ENCODE results near the gene CHL1. TPM values are rescaled to one million over a fixed set of nuclear protein-coding genes. Genes with fewer than 3 reads are reported as not detected.

CHL1 gene
- total RNA-seq, 1 donor from 2014 or later, result 0.44 TPM

- H3K36me3 Mint-ChIP-seq (ENCODE audit: low read depth), result no peaks in the 10 kb centered on the region
- H3K9me3 Mint-ChIP-seq, result peaks cover 6% of the 10 kb centered on the region
- no peaks in the 10 kb centered on the region for H3K27me3 Mint-ChIP-seq (ENCODE audit: low read depth)
- DNase-seq (ENCODE audit: low read depth, low spot score), result no peak
- H3K27ac Mint-ChIP-seq (ENCODE audit: unreplicated experiment), result no peak overlapping the region
- no peak overlapping the region for H3K4me3 Mint-ChIP-seq
- TF ChIP-seq CTCF (conservative IDR thresholded peaks at IDR 0.05), result no peak
- H3K4me1 Mint-ChIP-seq, result no peaks in the 10 kb centered on the region
These were observed 229.5 kb downstream of the CHL1 start for GRCh38 chr3:426072-426471.

- no peaks in the 10 kb centered on the region for H3K36me3 Mint-ChIP-seq (ENCODE audit: low read depth)
- H3K27ac Mint-ChIP-seq (ENCODE audit: unreplicated experiment), result no peak overlapping the region
- H3K27me3 Mint-ChIP-seq (ENCODE audit: low read depth), result no peaks in the 10 kb centered on the region
- peaks cover 8% of the 10 kb centered on the region for H3K9me3 Mint-ChIP-seq
- no peak for DNase-seq (ENCODE audit: low read depth, low spot score)
- H3K4me3 Mint-ChIP-seq, result no peak overlapping the region
- no peaks in the 10 kb centered on the region for H3K4me1 Mint-ChIP-seq
- no peak for TF ChIP-seq CTCF (conservative IDR thresholded peaks at IDR 0.05)
These were observed 230.6 kb downstream of the CHL1 start for GRCh38 chr3:427128-427527.

- no peak for TF ChIP-seq CTCF (conservative IDR thresholded peaks at IDR 0.05)
- Mint-ChIP-seq H3K27me3 (ENCODE audit: low read depth) (peaks cover 6% of the 10 kb centered on the region), H3K4me1 (no peaks in the 10 kb centered on the region), H3K9me3 (peaks cover 3% of the 10 kb centered on the region), H3K27ac (ENCODE audit: unreplicated experiment) (no peak overlapping the region), H3K4me3 (no peak overlapping the region), H3K36me3 (ENCODE audit: low read depth) (no peaks in the 10 kb centered on the region)
- no peak for DNase-seq (ENCODE audit: low read depth, low spot score)
These were observed 233.6 kb downstream of the CHL1 start for GRCh38 chr3:430186-430585.

- Mint-ChIP-seq H3K4me3 (no peak overlapping the region), H3K4me1 (no peaks in the 10 kb centered on the region), H3K27ac (ENCODE audit: unreplicated experiment) (no peak overlapping the region), H3K9me3 (peaks cover 5% of the 10 kb centered on the region), H3K27me3 (ENCODE audit: low read depth) (peaks cover 15% of the 10 kb centered on the region), H3K36me3 (ENCODE audit: low read depth) (no peaks in the 10 kb centered on the region)
- DNase-seq (ENCODE audit: low read depth, low spot score), result no peak
- no peak for TF ChIP-seq CTCF (conservative IDR thresholded peaks at IDR 0.05)
These were observed 238.6 kb downstream of the CHL1 start for GRCh38 chr3:435161-435560.

GRCh38 chr3:436053-436452, 239.5 kb downstream of the CHL1 start:
- no peak overlapping the region for H3K4me3 Mint-ChIP-seq
- peaks cover 15% of the 10 kb centered on the region for H3K27me3 Mint-ChIP-seq (ENCODE audit: low read depth)
- H3K9me3 Mint-ChIP-seq, result peaks cover 7% of the 10 kb centered on the region
- H3K36me3 Mint-ChIP-seq (ENCODE audit: low read depth), result no peaks in the 10 kb centered on the region
- no peak for DNase-seq (ENCODE audit: low read depth, low spot score)
- no peaks in the 10 kb centered on the region for H3K4me1 Mint-ChIP-seq
- H3K27ac Mint-ChIP-seq (ENCODE audit: unreplicated experiment), result no peak overlapping the region
- TF ChIP-seq CTCF (conservative IDR thresholded peaks at IDR 0.05), result no peak

- DNase-seq (ENCODE audit: low read depth, low spot score), result no peak
- H3K27me3 Mint-ChIP-seq (ENCODE audit: low read depth), result peaks cover 7% of the 10 kb centered on the region
- peaks cover 15% of the 10 kb centered on the region for H3K9me3 Mint-ChIP-seq
- no peak overlapping the region for H3K27ac Mint-ChIP-seq (ENCODE audit: unreplicated experiment)
- no peak for TF ChIP-seq CTCF (conservative IDR thresholded peaks at IDR 0.05)
- H3K4me1 Mint-ChIP-seq, result no peaks in the 10 kb centered on the region
- peaks cover 3% of the 10 kb centered on the region for H3K36me3 Mint-ChIP-seq (ENCODE audit: low read depth)
- no peak overlapping the region for H3K4me3 Mint-ChIP-seq
These were observed 244.3 kb downstream of the CHL1 start for GRCh38 chr3:440826-441225.

Data from neural crest cell (in vitro differentiated cells).